Liver (tissue), 9 donors: ENCODE results near the gene CFHR3. TPM values are rescaled to one million over a fixed set of nuclear protein-coding genes. Genes with fewer than 3 reads are reported as not detected.
A peak's percentile ranks its signal among the peaks of the same experiment; 100 is the strongest.
"Not testable (repeated sequence)": the region's sequence is repeated elsewhere in the genome, so short reads cannot be mapped to it uniquely, and the experiment has no call there.

Source experiments
- DNase-seq: peaks from one replicate; pipeline ENCODE4 v3.0.0-alpha.2; 2017; ENCODE audit warnings: low spot score
- H3K27ac ChIP-seq, 2 donors: one replicate each; pipeline ENCODE4 v1.7.0; 2013; ENCODE audit warnings: inconsistent platforms in 2 of 2, low read length in 2 of 2, control low read depth in 1 of 2, low read depth in 1 of 2, mild to moderate bottlenecking in 1 of 2
- H3K27me3 ChIP-seq, 4 donors: one replicate each; pipeline versions ENCODE4 v1.6.1 to v1.7.0; 2013; ENCODE audit warnings: low read length in 3 of 4, inconsistent platforms in 1 of 4, mild to moderate bottlenecking in 1 of 4, moderate library complexity in 1 of 4; ENCODE audit not compliant: control insufficient read depth in 4 of 4, insufficient read depth in 4 of 4
- H3K36me3 ChIP-seq, 4 donors: one replicate each; pipeline versions ENCODE4 v1.6.1 to v1.7.0; 2013; ENCODE audit warnings: low read length in 3 of 4, mild to moderate bottlenecking in 3 of 4, low read depth in 1 of 4, moderate library complexity in 1 of 4; ENCODE audit not compliant: control insufficient read depth in 4 of 4, insufficient read depth in 3 of 4
- H3K4me1 ChIP-seq, 4 donors: one replicate each; pipeline versions ENCODE4 v1.6.1 to v1.7.0; 2013; ENCODE audit warnings: low read length in 3 of 4, mild to moderate bottlenecking in 3 of 4, moderate library complexity in 1 of 4; ENCODE audit not compliant: control insufficient read depth in 4 of 4, insufficient read depth in 4 of 4
- H3K4me3 ChIP-seq, 3 donors: one replicate each; pipeline versions ENCODE4 v1.6.1 to v1.7.0; 2013; ENCODE audit warnings: low read length in 3 of 3, control low read depth in 1 of 3, low read depth in 1 of 3, mild to moderate bottlenecking in 1 of 3
- H3K9ac ChIP-seq, 2 donors: one replicate each; pipeline ENCODE4 v1.7.0; 2013; ENCODE audit warnings: low read length in 2 of 2, mild to moderate bottlenecking in 2 of 2, moderate library complexity in 2 of 2, control low read depth in 1 of 2, low read depth in 1 of 2
- H3K9me3 ChIP-seq, 4 donors: one replicate each; pipeline versions ENCODE4 v1.6.1 to v1.7.0; 2013; ENCODE audit warnings: low read length in 3 of 4; ENCODE audit not compliant: control insufficient read depth in 4 of 4
- GABPA ChIP-seq, 2 donors: IDR thresholded peaks in 1 of 2; conservative IDR thresholded peaks in 1 of 2; 2 replicates each; pipeline ENCODE4 v1.6.1; 2016; ENCODE audit warnings: antibody characterized with exemption in 2 of 2, mild to moderate bottlenecking in 1 of 2, moderate library complexity in 1 of 2
- HNF4A ChIP-seq, 2 donors: conservative IDR thresholded peaks; 2 replicates each; pipeline ENCODE4 v1.6.1; 2016; ENCODE audit warnings: antibody characterized with exemption in 2 of 2, mild to moderate bottlenecking in 2 of 2
- HNF4G ChIP-seq: IDR thresholded peaks from 2 replicates; pipeline ENCODE4 v1.6.1; 2016; ENCODE audit warnings: antibody characterized with exemption
- RAD21 ChIP-seq, 2 donors: IDR thresholded peaks; 2 replicates each; pipeline ENCODE4 v1.6.1; 2016; ENCODE audit warnings: antibody characterized with exemption in 2 of 2, mild to moderate bottlenecking in 2 of 2
- RXRA ChIP-seq, 2 donors: IDR thresholded peaks; 2 replicates each; pipeline ENCODE4 v1.6.1; 2017 to 2018; ENCODE audit warnings: antibody characterized with exemption in 2 of 2, mild to moderate bottlenecking in 1 of 2
- SP1 ChIP-seq: IDR thresholded peaks from 2 replicates; pipeline ENCODE4 v1.6.1; 2018; ENCODE audit warnings: antibody characterized with exemption, mild to moderate bottlenecking
- YY1 ChIP-seq: IDR thresholded peaks from 2 replicates; pipeline ENCODE4 v1.6.1; 2016; ENCODE audit warnings: antibody characterized with exemption, mild to moderate bottlenecking
- WGBS: extraction: QIAGEN DNeasy Blood & Tissue Kit; methylation state at CpG from one replicate; pipeline ENCODE4 v1.1.7; 2013; 5-methylcytosine and 5-hydroxymethylcytosine counted together
- polyA plus RNA-seq, 2 donors: library from polyadenylated mRNA; stranded (reverse) in 1 of 2; unstranded in 1 of 2; fragments of 200-250 nt in 1 of 2; fragments of >200 nt in 1 of 2; fragmentation: Nextera tagmentation in 1 of 2; extraction: Ambion mirVana in 1 of 2; gene quantifications; one replicate each; pipeline versions ENCODE4 v1.2.1 to v1.2.3, GENCODE V29; 2013 to 2015
- total RNA-seq, 2 donors: library from RNA; depleted of rRNA; stranded (reverse); fragments of >200 nt; gene quantifications; one replicate each; pipeline ENCODE4 v1.2.3, GENCODE V29; 2014
- TF ChIP-seq, protein P1 (sequence below): IDR thresholded peaks from 2 replicates; pipeline ENCODE4 v1.6.1; 2016; ENCODE audit warnings: antibody characterized with exemption
- donor health status: healthy.
- donor health status: healthy.
- donor health status: healthy.
- donor health status: healthy.
- donor health status: healthy.

Gene CFHR3
- total and polyA plus RNA-seq, 4 donors = 64.2 to 393 (median 155) TPM

DNA sequence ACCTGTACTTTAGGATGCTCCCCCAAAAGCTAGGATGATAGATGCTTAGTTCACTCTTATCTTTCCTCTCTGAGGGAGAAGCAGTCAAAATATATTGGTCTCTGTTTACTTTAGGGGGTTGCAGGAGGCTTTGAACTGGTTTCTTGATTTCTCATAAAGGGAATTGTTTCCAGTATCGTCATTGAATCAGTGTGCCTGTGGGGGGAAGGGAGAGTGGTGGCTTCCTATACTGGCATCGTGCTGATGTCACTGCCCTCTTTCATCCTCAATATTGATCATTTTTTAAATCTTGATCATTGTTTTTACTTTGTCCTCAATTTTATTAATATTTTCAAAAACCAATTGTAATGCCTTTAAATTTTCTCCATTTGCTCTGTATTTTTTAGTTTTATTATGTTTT lies 40.2 kb upstream of the CFHR3 start:
- TF ChIP-seq, protein P1, sequence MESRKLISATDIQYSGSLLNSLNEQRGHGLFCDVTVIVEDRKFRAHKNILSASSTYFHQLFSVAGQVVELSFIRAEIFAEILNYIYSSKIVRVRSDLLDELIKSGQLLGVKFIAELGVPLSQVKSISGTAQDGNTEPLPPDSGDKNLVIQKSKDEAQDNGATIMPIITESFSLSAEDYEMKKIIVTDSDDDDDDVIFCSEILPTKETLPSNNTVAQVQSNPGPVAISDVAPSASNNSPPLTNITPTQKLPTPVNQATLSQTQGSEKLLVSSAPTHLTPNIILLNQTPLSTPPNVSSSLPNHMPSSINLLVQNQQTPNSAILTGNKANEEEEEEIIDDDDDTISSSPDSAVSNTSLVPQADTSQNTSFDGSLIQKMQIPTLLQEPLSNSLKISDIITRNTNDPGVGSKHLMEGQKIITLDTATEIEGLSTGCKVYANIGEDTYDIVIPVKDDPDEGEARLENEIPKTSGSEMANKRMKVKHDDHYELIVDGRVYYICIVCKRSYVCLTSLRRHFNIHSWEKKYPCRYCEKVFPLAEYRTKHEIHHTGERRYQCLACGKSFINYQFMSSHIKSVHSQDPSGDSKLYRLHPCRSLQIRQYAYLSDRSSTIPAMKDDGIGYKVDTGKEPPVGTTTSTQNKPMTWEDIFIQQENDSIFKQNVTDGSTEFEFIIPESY = no peak
- WGBS = 30% methylated on average over 2 of the region's 2 CpGs
- DNase-seq = no peak

DNA sequence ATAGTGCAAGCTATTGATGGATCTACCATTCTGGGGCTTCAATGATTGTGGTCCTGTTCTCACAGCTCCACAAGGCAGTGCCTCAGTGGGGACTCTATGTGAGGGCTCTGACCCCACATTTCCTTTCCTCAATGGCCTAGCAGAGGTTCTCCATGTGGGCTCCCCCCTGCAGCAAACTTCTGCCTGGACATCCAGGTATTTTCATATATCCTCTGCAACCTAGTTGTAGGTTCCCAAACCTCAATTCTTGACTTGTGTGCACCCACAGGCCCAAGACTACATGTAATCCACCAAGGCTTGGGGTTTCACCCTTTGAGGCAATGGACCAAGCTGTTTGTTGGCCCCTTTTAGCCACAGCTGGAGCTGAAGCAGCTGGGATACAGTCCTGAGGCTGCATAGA lies 35.9 kb upstream of the CFHR3 start:
- Histone ChIP-seq H3K4me3 (no peak overlapping the region), H3K36me3 (peaks cover 3 to 68% (median 50%) of the 10 kb centered on the region in 4 donors), H3K9ac (no peak overlapping the region), H3K27ac (no peak overlapping the region), H3K4me1 (peaks cover 0 to 23% (median 14%) of the 10 kb centered on the region in 4 donors), H3K27me3 (no peaks in the 10 kb centered on the region), H3K9me3 (peaks cover 0 to 4% (median 0%) of the 10 kb centered on the region in 4 donors)
- no peak for TF ChIP-seq YY1
- TF ChIP-seq GABPA (IDR thresholded peaks at IDR 0.05 in 1 of 2, conservative IDR thresholded peaks at IDR 0.05 in 1 of 2) = no peak
- DNase-seq = no peak

More for the DNA sequence above, 40.2 kb upstream of the CFHR3 start:
- Histone ChIP-seq H3K4me3 (no peak overlapping the region), H3K4me1 (peaks cover 2 to 36% (median 21%) of the 10 kb centered on the region in 4 donors), H3K9ac (no peak overlapping the region), H3K9me3 (peaks cover 0 to 4% (median 0%) of the 10 kb centered on the region in 4 donors), H3K27ac (peak overlapping the region; percentile 7 to 42), H3K36me3 (peaks cover 0 to 52% (median 37%) of the 10 kb centered on the region in 4 donors), H3K27me3 (no peaks in the 10 kb centered on the region)

DNA sequence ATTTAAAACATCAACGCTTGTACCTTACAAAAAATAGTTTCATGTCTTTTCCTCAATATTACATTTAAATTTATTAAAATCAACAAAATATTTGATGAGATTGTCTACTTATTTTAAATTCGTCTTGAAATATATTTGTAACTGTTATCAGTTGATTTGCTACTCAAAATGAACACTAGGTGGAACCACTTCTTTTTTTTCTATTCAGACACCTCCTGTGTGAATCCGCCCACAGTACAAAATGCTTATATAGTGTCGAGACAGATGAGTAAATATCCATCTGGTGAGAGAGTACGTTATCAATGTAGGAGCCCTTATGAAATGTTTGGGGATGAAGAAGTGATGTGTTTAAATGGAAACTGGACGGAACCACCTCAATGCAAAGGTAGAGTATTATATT lies 31.4 kb upstream of the CFHR3 start:
- H3K9me3 ChIP-seq, DNase-seq, H3K4me3 ChIP-seq, H3K27me3 ChIP-seq, H3K27ac ChIP-seq, H3K4me1 ChIP-seq, H3K9ac ChIP-seq: not testable (repeated sequence)
- TF ChIP-seq RAD21 (IDR thresholded peaks at IDR 0.05) = peak; percentile 60 to 74
- peaks cover 5 to 63% (median 48%) of the 10 kb centered on the region in 4 donors for H3K36me3 ChIP-seq
- 55% methylated on average over 6 of the region's 6 CpGs for WGBS

DNA sequence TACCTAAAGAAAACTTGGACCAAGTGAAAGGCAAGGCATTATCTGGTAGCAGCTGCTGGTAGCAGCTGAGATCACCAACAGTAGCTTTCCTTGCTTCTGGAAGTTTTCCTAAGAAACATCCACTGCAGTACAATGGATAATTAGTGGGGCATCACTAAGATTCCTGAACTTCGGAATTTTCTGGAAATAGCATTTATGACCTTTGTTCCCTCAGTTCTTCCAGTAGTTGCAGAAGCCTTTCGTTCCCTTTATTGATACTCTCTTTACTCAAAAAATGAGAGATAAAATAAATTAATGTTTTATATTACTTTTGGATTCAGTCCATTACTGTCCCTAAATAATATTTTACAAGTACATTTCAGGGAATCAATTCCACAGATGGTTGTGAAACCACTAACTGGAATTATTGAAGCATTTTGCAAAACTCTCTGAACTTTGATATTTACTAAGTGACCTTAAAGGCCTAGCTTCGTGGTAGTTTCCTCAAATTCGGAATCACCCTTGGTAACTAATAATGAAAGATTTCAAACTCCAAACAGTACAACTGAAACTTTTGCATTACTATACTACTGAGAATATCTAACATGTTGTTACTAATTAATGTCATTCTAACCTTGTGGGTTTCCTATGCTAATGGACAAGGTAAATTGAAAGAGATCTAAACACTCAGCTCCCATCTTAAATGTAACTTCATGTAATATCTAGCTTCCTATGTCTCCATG lies 9.5 kb upstream of the CFHR3 start:
- TF ChIP-seq HNF4A (conservative IDR thresholded peaks at IDR 0.05) (peak; percentile 64 to 75), RXRA (IDR thresholded peaks at IDR 0.05) (peak; percentile 17 to 32), SP1 (peak; percentile 45), HNF4G (peak; percentile 52)
- TF ChIP-seq, protein P1 = peak; percentile 23
- not testable (repeated sequence) for H3K27me3 ChIP-seq, H3K27ac ChIP-seq, H3K4me1 ChIP-seq, H3K9me3 ChIP-seq, H3K36me3 ChIP-seq, H3K4me3 ChIP-seq, H3K9ac ChIP-seq, DNase-seq
- WGBS = 28% methylated on average over 4 of the region's 4 CpGs

DNA sequence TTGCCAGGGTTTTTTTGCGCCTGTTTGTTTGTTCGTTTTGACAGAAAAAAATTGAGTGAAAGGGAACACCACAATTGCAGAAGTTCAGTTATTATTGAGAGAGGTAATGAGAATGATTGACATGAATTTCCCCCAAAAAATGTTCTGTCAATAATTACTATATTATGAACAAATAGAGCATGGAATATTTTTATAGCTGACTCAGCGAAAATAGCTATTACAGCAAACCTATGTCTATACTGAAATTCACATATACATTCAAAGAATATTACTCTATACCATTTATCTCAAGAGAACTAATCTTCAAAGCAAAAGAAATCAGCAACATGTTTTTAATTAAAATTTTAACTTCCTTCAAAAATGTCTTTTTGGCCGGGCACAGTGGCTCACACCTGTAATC lies 4.8 kb upstream of the CFHR3 start:
- WGBS = 65% methylated on average over 4 of the region's 4 CpGs
- not testable (repeated sequence) for H3K36me3 ChIP-seq, H3K27me3 ChIP-seq, H3K27ac ChIP-seq, DNase-seq, H3K9me3 ChIP-seq, H3K9ac ChIP-seq, H3K4me3 ChIP-seq, H3K4me1 ChIP-seq
